HepG2 (cell line): ENCODE measurements around the gene TTPAL. TPM values are rescaled to one million over a fixed set of nuclear protein-coding genes. Genes with fewer than 3 reads are reported as not detected.

Source experiments
- CAMTA2 ChIP-seq: sonication (generic); formaldehyde crosslinking; IDR thresholded peaks from 2 replicates; pipeline ENCODE4 v1.4.0; 2020; ENCODE audit warnings: mild to moderate bottlenecking, missing genetic modification reagents, borderline replicate concordance
- CREM ChIP-seq, 2 experiments: sonication (generic) in 1 of 2; formaldehyde crosslinking in 1 of 2; IDR thresholded peaks; 2 replicates each; pipeline versions ENCODE4 v1.4.0 to v1.6.1; 2016 to 2020; ENCODE audit warnings: antibody characterized with exemption in 1 of 2, mild to moderate bottlenecking in 1 of 2, missing genetic modification reagents in 1 of 2
- FOXO4 ChIP-seq: sonication (generic); formaldehyde crosslinking; conservative IDR thresholded peaks from 2 replicates; pipeline ENCODE4 v1.8.1; 2023; ENCODE audit warnings: missing genetic modification reagents
- GATA4 ChIP-seq: sonication (generic); IDR thresholded peaks from 2 replicates; pipeline ENCODE4 v1.6.1; 2016; ENCODE audit warnings: antibody characterized with exemption, low read depth, borderline replicate concordance
- IKZF1 ChIP-seq: fragments of 450-650 bp; IDR thresholded peaks from 2 replicates; pipeline ENCODE4 v1.7.1; 2016
- KLF16 ChIP-seq, 2 experiments: sonication (generic) in 1 of 2; formaldehyde crosslinking in 1 of 2; IDR thresholded peaks; 2 replicates each; pipeline versions ENCODE4 v1.6.1 to v1.8.0; 2016 to 2023; ENCODE audit warnings: missing genetic modification reagents in 2 of 2, missing compliant biosample characterization in 1 of 2
- MIXL1 ChIP-seq: IDR thresholded peaks from 2 replicates; pipeline ENCODE4 v1.6.1; 2016
- NR2F6 ChIP-seq, 2 experiments: IDR thresholded peaks; 2 replicates each; pipeline ENCODE4 v1.6.1; 2016; ENCODE audit warnings: antibody characterized with exemption in 1 of 2, mild to moderate bottlenecking in 1 of 2
- PHF21A ChIP-seq: sonication (generic); formaldehyde crosslinking; IDR thresholded peaks from 2 replicates; pipeline ENCODE4 v1.5.0; 2020; ENCODE audit warnings: mild to moderate bottlenecking, missing genetic modification reagents
- SAP130 ChIP-seq: IDR thresholded peaks from 2 replicates; pipeline ENCODE4 v1.6.1; 2016; ENCODE audit warnings: low read depth
- TCF7 ChIP-seq: sonication (generic); IDR thresholded peaks from 2 replicates; pipeline ENCODE4 v1.6.1; 2016; ENCODE audit warnings: antibody characterized with exemption, low read depth
- ZBTB8A ChIP-seq: sonication (generic); formaldehyde crosslinking; IDR thresholded peaks from 2 replicates; pipeline ENCODE4 v1.4.0; 2020; ENCODE audit warnings: mild to moderate bottlenecking, low read depth, missing genetic modification reagents, borderline replicate concordance
- ZNF101 ChIP-seq: sonication (generic); formaldehyde crosslinking; IDR thresholded peaks from 2 replicates; pipeline ENCODE4 v1.4.0; 2020; ENCODE audit warnings: mild to moderate bottlenecking, low read depth, missing genetic modification reagents, borderline replicate concordance
- ZNF121 ChIP-seq: sonication (generic); formaldehyde crosslinking; IDR thresholded peaks from 2 replicates; pipeline ENCODE4 v1.5.0; 2020; ENCODE audit warnings: mild to moderate bottlenecking, missing genetic modification reagents
- ZNF317 ChIP-seq: sonication (generic); formaldehyde crosslinking; IDR thresholded peaks from 2 replicates; pipeline ENCODE4 v1.5.0; 2020; ENCODE audit warnings: mild to moderate bottlenecking, missing genetic modification reagents
- ZNF44 ChIP-seq: sonication (generic); formaldehyde crosslinking; IDR thresholded peaks from 2 replicates; pipeline ENCODE4 v1.5.1; 2020; ENCODE audit warnings: mild to moderate bottlenecking, missing genetic modification reagents
- ZNF567 ChIP-seq: sonication (generic); formaldehyde crosslinking; IDR thresholded peaks from 2 replicates; pipeline ENCODE4 v1.8.1; 2023; ENCODE audit warnings: mild to moderate bottlenecking, missing genetic modification reagents, borderline replicate concordance
- ZNF704 ChIP-seq: sonication (generic); formaldehyde crosslinking; IDR thresholded peaks from 2 replicates; pipeline ENCODE4 v1.8.1; 2023; ENCODE audit warnings: mild to moderate bottlenecking, inconsistent platforms, moderate library complexity, missing genetic modification reagents, borderline replicate concordance
- polyA plus RNA-seq, 8 experiments: library from polyadenylated mRNA; depleted of rRNA in 3 of 8; stranded (reverse) in 7 of 8; unstranded in 1 of 8; fragments of >200 nt; fragmentation: Illumina TruSeq in 4 of 8; extraction: Trizol in 4 of 8; gene quantifications; 2 replicates each; pipeline versions ENCODE4 v1.2.1 to v1.2.3, GENCODE V29; 2011 to 2016; ENCODE audit warnings: low read depth in 4 of 8, missing spikeins in 1 of 8, mixed read lengths in 1 of 8; ENCODE audit not compliant: insufficient read depth in 1 of 8
- total RNA-seq, 5 experiments: library from RNA; depleted of rRNA; stranded (reverse); fragments of >200 nt; fragmentation: Illumina TruSeq; extraction: Trizol; gene quantifications; 2 replicates each; pipeline ENCODE4 v1.2.3, GENCODE V29; 2016; ENCODE audit warnings: low read depth in 1 of 5
- TF ChIP-seq, protein P1 (sequence below): sonication (generic); formaldehyde crosslinking; IDR thresholded peaks from 2 replicates; pipeline ENCODE4 v1.8.0; 2022; ENCODE audit warnings: low read depth, missing genetic modification reagents
- TF ChIP-seq, protein P2 (sequence below), 2 experiments: sonication (generic) in 1 of 2; formaldehyde crosslinking in 1 of 2; IDR thresholded peaks; 2 replicates each; pipeline versions ENCODE4 v1.4.0 to v1.6.1; 2018 to 2020; ENCODE audit warnings: missing genetic modification reagents in 2 of 2, borderline replicate concordance in 1 of 2, low read depth in 1 of 2, mild to moderate bottlenecking in 1 of 2, missing biosample characterization in 1 of 2
- TF ChIP-seq, protein P3 (sequence below): sonication (generic); formaldehyde crosslinking; conservative IDR thresholded peaks from 2 replicates; pipeline ENCODE4 v1.8.0; 2022; ENCODE audit warnings: low read depth, missing genetic modification reagents

TTPAL gene
- total and polyA plus RNA-seq, 2 of the 13 experiments (the other 11 are each of a cell fraction or from before 2014, with no cell fraction given): 4.3 to 18.8 TPM

DNA sequence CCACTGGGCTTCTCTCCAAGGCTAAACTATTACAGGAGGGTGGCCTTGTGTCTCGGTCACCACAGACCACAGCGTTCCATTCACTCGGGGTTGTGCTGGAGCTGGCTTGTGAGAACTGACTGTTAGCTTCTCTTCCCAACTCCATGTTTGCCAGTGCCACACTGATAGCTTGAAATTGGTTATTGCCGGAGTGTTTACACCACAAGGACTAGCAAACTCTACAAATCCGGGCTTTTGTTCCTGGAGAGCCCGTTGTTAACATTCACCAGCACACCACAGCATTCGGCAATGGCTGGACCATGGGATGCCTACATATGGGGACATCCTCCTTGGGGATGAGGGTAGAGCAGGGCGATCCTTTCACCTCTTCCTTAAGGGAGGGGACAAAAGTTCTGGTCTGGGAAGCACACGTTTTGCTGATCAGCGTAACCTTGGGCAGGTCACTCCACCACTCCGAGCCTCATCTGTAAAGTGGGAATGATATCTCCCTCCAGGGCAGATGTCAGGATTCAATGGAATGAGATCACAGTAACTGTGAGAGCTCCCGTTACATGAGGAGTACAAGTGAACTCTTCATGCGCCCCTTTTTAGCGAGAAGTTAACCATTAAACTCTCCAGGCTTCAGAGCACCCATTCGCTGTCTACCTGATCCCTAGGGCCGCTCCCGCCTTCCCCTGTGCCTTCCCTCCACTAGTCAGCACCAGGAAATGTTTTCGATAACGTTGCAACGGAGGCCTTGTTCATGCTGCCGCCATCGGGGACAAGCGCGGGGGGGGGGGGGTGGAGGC lies 41.7 kb upstream of the TTPAL start (continued):
- TF ChIP-seq ZNF121 (CRISPR knock-in tag) (0 out of 2 replicates have a peak, but pooled peaks have one; percentile 41), TCF7 (no peak; the same call in 1 of the 2 replicates), ZNF44 (CRISPR knock-in tag) (peak; percentile 51; the same call in 1 of the 2 replicates), KLF16 (CRISPR knock-in tag; IDR thresholded peaks at IDR 0.05) (peak in 1 of 2 experiments; percentile 47; a peak in 1 of 4 replicates), IKZF1 (no peak), CREM (IDR thresholded peaks at IDR 0.05) (peak; percentile 55; the same call in 1 of the 2 replicates), CREM (CRISPR knock-in tag; IDR thresholded peaks at IDR 0.05) (no peak), ZNF704 (CRISPR knock-in tag) (peak; percentile 22; the same call in 1 of the 2 replicates), CAMTA2 (CRISPR knock-in tag) (no peak), MIXL1 (CRISPR knock-in tag) (peak; percentile 49), NR2F6 (IDR thresholded peaks at IDR 0.05) (no peak; the same call in none of the 2 replicates), NR2F6 (CRISPR knock-in tag; IDR thresholded peaks at IDR 0.05) (peak; percentile 65; the same call in 1 of the 2 replicates), PHF21A (CRISPR knock-in tag) (peak; percentile 92), GATA4 (peak; percentile 20; the same call in 1 of the 2 replicates), ZNF317 (no peak), ZNF567 (CRISPR knock-in tag) (peak; percentile 61; the same call in 1 of the 2 replicates), FOXO4 (CRISPR knock-in tag) (no peak), SAP130 (CRISPR knock-in tag) (peak; percentile 84), ZNF101 (no peak), ZBTB8A (CRISPR knock-in tag) (no peak)
- TF ChIP-seq, protein P1, sequence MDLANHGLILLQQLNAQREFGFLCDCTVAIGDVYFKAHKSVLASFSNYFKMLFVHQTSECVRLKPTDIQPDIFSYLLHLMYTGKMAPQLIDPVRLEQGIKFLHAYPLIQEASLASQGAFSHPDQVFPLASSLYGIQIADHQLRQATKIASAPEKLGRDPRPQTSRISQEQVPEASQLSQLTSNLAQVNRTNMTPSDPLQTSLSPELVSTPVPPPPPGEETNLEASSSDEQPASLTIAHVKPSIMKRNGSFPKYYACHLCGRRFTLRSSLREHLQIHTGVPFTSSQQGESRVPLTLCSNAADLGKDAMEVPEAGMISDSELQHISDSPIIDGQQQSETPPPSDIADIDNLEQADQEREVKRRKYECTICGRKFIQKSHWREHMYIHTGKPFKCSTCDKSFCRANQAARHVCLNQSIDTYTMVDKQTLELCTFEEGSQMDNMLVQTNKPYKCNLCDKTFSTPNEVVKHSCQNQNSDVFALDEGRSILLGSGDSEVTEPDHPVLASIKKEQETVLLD (CRISPR knock-in tag): no peak
- TF ChIP-seq, protein P2, sequence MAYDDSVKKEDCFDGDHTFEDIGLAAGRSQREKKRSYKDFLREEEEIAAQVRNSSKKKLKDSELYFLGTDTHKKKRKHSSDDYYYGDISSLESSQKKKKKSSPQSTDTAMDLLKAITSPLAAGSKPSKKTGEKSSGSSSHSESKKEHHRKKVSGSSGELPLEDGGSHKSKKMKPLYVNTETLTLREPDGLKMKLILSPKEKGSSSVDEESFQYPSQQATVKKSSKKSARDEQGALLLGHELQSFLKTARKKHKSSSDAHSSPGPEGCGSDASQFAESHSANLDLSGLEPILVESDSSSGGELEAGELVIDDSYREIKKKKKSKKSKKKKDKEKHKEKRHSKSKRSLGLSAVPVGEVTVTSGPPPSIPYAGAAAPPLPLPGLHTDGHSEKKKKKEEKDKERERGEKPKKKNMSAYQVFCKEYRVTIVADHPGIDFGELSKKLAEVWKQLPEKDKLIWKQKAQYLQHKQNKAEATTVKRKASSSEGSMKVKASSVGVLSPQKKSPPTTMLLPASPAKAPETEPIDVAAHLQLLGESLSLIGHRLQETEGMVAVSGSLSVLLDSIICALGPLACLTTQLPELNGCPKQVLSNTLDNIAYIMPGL (CRISPR knock-in tag; IDR thresholded peaks at IDR 0.05; ENCODE audit: borderline replicate concordance in 1 of 2, low read depth in 1 of 2): peak; percentile 16 to 75; a peak in 2 of 4 replicates
- TF ChIP-seq, protein P3, sequence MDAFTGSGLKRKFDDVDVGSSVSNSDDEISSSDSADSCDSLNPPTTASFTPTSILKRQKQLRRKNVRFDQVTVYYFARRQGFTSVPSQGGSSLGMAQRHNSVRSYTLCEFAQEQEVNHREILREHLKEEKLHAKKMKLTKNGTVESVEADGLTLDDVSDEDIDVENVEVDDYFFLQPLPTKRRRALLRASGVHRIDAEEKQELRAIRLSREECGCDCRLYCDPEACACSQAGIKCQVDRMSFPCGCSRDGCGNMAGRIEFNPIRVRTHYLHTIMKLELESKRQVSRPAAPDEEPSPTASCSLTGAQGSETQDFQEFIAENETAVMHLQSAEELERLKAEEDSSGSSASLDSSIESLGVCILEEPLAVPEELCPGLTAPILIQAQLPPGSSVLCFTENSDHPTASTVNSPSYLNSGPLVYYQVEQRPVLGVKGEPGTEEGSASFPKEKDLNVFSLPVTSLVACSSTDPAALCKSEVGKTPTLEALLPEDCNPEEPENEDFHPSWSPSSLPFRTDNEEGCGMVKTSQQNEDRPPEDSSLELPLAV (CRISPR knock-in tag): no peak
